Activated naive CD8-positive, alpha-beta T cell treated with anti-CD3 and anti-CD28 coated beads, Interleukin-2, amount 10 ng/mL, durations not matched to agents 7 days and 5 days (primary cell): ENCODE results near the gene TECTB. TPM values are rescaled to one million over a fixed set of nuclear protein-coding genes. Genes with fewer than 3 reads are reported as not detected.
"Not testable (repeated sequence)": the region's sequence is repeated elsewhere in the genome, so short reads cannot be mapped to it uniquely, and the experiment has no call there.

ENCODE experiments used
- ATAC-seq: fragments of 150-1000 bp; cut with Tn5 transposase; one replicate; pipeline ENCODE4 v1.10.0; 2021; ENCODE audit warnings: low read depth, moderate library complexity
- POLR2A ChIA-PET: fragments of 350-600 bp; sonication (Branson Sonifier 250); formaldehyde crosslinking; loops from one replicate; lab custom pipeline; 2021; ENCODE audit warnings: antibody characterized with exemption; lab: Charles Lee
- DNase-seq: peaks from one replicate; pipeline ENCODE4 v3.0.0; 2021
- H3K27ac Mint-ChIP-seq: one replicate; pipeline ENCODE4 v1.8.0; 2022; ENCODE audit warnings: mild to moderate bottlenecking, mixed read lengths
- H3K27me3 Mint-ChIP-seq: one replicate; pipeline ENCODE4 v1.8.0; 2022; ENCODE audit warnings: mild to moderate bottlenecking, moderate library complexity, mixed read lengths
- H3K36me3 Mint-ChIP-seq: one replicate; pipeline ENCODE4 v1.8.0; 2021; ENCODE audit warnings: mild to moderate bottlenecking, mixed read lengths
- H3K4me1 Mint-ChIP-seq: one replicate; pipeline ENCODE4 v1.8.0; 2021; ENCODE audit warnings: mixed read lengths
- H3K4me3 Mint-ChIP-seq: one replicate; pipeline ENCODE4 v1.8.0; 2022; ENCODE audit warnings: mild to moderate bottlenecking, moderate library complexity, mixed read lengths
- H3K9me3 Mint-ChIP-seq: one replicate; pipeline ENCODE4 v1.8.0; 2021; ENCODE audit warnings: mixed read lengths
- total RNA-seq, 2 experiments: library from RNA; stranded (reverse); gene quantifications; one replicate each; pipeline ENCODE4 v1.2.3, GENCODE V29; 2021

The TECTB gene
- total RNA-seq, 2 experiments from 2014 or later = not detected

DNA sequence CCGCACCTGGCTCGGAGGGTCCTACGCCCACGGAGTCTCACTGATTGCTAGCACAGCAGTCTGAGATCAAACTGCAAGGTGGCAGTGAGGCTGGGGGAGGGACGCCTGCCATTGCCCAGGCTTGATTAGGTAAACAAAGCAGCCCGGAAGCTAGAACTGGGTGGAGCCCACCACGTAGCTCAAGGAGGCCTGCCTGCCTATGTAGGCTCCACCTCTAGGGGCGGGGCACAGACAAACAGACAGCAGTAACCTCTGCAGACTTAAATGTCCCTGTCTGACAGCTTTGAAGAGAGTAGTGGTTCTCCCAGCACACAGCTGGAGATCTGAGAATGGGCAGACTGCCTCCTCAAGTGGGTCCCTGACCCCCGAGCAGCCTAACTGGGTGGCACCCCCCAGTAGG is 32.0 kb upstream of the TECTB start:
- H3K27me3 Mint-ChIP-seq, POLR2A ChIA-PET, DNase-seq, H3K9me3 Mint-ChIP-seq, H3K36me3 Mint-ChIP-seq, H3K4me3 Mint-ChIP-seq, ATAC-seq, H3K4me1 Mint-ChIP-seq, H3K27ac Mint-ChIP-seq: not testable (repeated sequence)

- POLR2A ChIA-PET = no interaction called here
- Mint-ChIP-seq H3K27me3 (no peaks in the 10 kb centered on the region), H3K4me3 (no peak overlapping the region), H3K36me3 (no peaks in the 10 kb centered on the region), H3K4me1 (no peaks in the 10 kb centered on the region), H3K27ac (no peak overlapping the region), H3K9me3 (no peaks in the 10 kb centered on the region)
- no peak for ATAC-seq
- DNase-seq = no peak
These were observed 24.8 kb upstream of the TECTB start for GRCh38 chr10:112258407-112258806.

DNA sequence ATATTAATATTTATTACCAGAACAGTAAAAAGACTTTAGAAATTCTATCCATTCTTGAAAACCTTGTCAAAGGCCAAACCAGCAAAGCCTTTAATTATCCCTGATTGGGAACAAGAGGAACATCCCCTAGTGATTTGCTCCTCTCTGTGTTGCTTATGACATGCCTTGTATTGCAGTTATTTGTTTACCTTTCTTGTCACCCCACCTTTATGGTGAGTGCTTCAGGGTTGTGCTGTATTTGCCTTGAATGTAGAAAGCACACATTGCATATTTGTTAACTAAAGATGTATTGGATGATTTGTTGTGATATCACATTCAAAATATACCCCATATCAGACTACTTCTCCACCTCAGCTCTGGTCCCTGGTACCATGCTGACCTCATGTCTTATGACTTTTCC is 23.5 kb upstream of the TECTB start:
- no peak for ATAC-seq
- POLR2A ChIA-PET = no interaction called here
- Mint-ChIP-seq H3K27me3 (peaks cover 2% of the 10 kb centered on the region), H3K4me1 (no peaks in the 10 kb centered on the region), H3K36me3 (no peaks in the 10 kb centered on the region), H3K4me3 (no peak overlapping the region), H3K9me3 (no peaks in the 10 kb centered on the region), H3K27ac (no peak overlapping the region)
- no peak for DNase-seq

GRCh38 chr10:112260831-112261230 is 22.4 kb upstream of the TECTB start:
- ATAC-seq (no peak), DNase-seq (no peak)
- Mint-ChIP-seq H3K27me3 (peaks cover 2% of the 10 kb centered on the region), H3K27ac (no peak overlapping the region), H3K9me3 (no peaks in the 10 kb centered on the region), H3K36me3 (no peaks in the 10 kb centered on the region), H3K4me3 (no peak overlapping the region), H3K4me1 (no peaks in the 10 kb centered on the region)
- POLR2A ChIA-PET = no interaction called here

GRCh38 chr10:112261281-112261822 is 21.8 kb upstream of the TECTB start:
- Mint-ChIP-seq H3K9me3 (no peaks in the 10 kb centered on the region), H3K36me3 (no peaks in the 10 kb centered on the region), H3K4me1 (no peaks in the 10 kb centered on the region), H3K27me3 (peaks cover 2% of the 10 kb centered on the region), H3K4me3 (no peak overlapping the region), H3K27ac (no peak overlapping the region)
- DNase-seq (no peak), ATAC-seq (no peak)
- POLR2A ChIA-PET = no interaction called here

GRCh38 chr10:112262546-112262945 is 20.7 kb upstream of the TECTB start:
- Mint-ChIP-seq H3K4me3 (no peak overlapping the region), H3K27me3 (peaks cover 2% of the 10 kb centered on the region), H3K27ac (no peak overlapping the region), H3K4me1 (no peaks in the 10 kb centered on the region), H3K9me3 (no peaks in the 10 kb centered on the region), H3K36me3 (no peaks in the 10 kb centered on the region)
- no peak for DNase-seq
- POLR2A ChIA-PET = no interaction called here
- no peak for ATAC-seq

GRCh38 chr10:112265745-112266144 is 17.5 kb upstream of the TECTB start:
- Mint-ChIP-seq H3K4me3 (no peak overlapping the region), H3K4me1 (no peaks in the 10 kb centered on the region), H3K27ac (no peak overlapping the region), H3K27me3 (peaks cover 4% of the 10 kb centered on the region), H3K36me3 (no peaks in the 10 kb centered on the region), H3K9me3 (no peaks in the 10 kb centered on the region)
- DNase-seq = no peak
- POLR2A ChIA-PET = no interaction called here
- ATAC-seq = no peak

DNA sequence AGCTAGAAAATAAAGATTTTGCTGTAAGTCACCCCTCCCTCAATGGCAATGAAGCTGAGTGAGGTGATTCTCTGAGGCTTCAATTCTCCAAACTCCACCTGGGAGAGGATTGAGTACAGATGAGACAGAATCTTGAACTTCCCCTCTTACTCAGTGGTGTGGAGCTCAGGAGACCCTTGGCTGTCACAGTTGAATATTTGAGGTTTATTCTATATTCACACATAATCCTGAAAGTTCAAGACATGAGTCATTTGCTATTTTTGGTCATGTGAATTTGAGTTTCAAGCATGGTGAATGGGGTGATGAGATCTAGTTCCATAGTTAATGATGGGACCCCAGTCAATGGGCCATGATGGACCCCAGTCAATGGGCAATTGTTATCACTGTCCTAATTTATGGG is 13.9 kb upstream of the TECTB start:
- no peak overlapping the region for H3K4me3 Mint-ChIP-seq
- no peaks in the 10 kb centered on the region for H3K4me1 Mint-ChIP-seq
- no peak overlapping the region for H3K27ac Mint-ChIP-seq
- no peaks in the 10 kb centered on the region for H3K36me3 Mint-ChIP-seq
- peaks cover 4% of the 10 kb centered on the region for H3K27me3 Mint-ChIP-seq
- DNase-seq = no peak
- POLR2A ChIA-PET = no interaction called here
- no peak for ATAC-seq
- H3K9me3 Mint-ChIP-seq = no peaks in the 10 kb centered on the region

- ATAC-seq (no peak), DNase-seq (no peak)
- Mint-ChIP-seq H3K27me3 (peaks cover 2% of the 10 kb centered on the region), H3K27ac (no peak overlapping the region), H3K4me3 (no peak overlapping the region), H3K9me3 (no peaks in the 10 kb centered on the region), H3K36me3 (no peaks in the 10 kb centered on the region), H3K4me1 (no peaks in the 10 kb centered on the region)
- POLR2A ChIA-PET = no interaction called here
These were observed 11.2 kb upstream of the TECTB start for GRCh38 chr10:112271982-112272381.

GRCh38 chr10:112274831-112275230 is 8.4 kb upstream of the TECTB start:
- Mint-ChIP-seq H3K36me3 (no peaks in the 10 kb centered on the region), H3K9me3 (no peaks in the 10 kb centered on the region), H3K4me1 (no peaks in the 10 kb centered on the region), H3K4me3 (no peak overlapping the region), H3K27me3 (peaks cover 8% of the 10 kb centered on the region), H3K27ac (no peak overlapping the region)
- DNase-seq (no peak), ATAC-seq (no peak)
- POLR2A ChIA-PET = no interaction called here

GRCh38 chr10:112275512-112276245 is 7.5 kb upstream of the TECTB start:
- POLR2A ChIA-PET = no interaction called here
- no peaks in the 10 kb centered on the region for H3K4me1 Mint-ChIP-seq
- no peaks in the 10 kb centered on the region for H3K9me3 Mint-ChIP-seq
- no peak overlapping the region for H3K4me3 Mint-ChIP-seq
- ATAC-seq = no peak
- H3K27me3 Mint-ChIP-seq = peaks cover 8% of the 10 kb centered on the region
- no peak for DNase-seq
- no peaks in the 10 kb centered on the region for H3K36me3 Mint-ChIP-seq
- no peak overlapping the region for H3K27ac Mint-ChIP-seq

GRCh38 chr10:112278871-112279270 is 4.3 kb upstream of the TECTB start:
- DNase-seq (no peak), ATAC-seq (no peak)
- Mint-ChIP-seq H3K36me3 (no peaks in the 10 kb centered on the region), H3K27me3 (peaks cover 12% of the 10 kb centered on the region), H3K4me3 (no peak overlapping the region), H3K27ac (no peak overlapping the region), H3K9me3 (no peaks in the 10 kb centered on the region), H3K4me1 (no peaks in the 10 kb centered on the region)
- POLR2A ChIA-PET = no interaction called here

- H3K4me1 Mint-ChIP-seq = no peaks in the 10 kb centered on the region
These were observed 3.8 kb upstream of the TECTB start for GRCh38 chr10:112279433-112279832.

GRCh38 chr10:112280205-112280921 is 2.8 kb upstream of the TECTB start:
- POLR2A ChIA-PET = no interaction called here
- Mint-ChIP-seq H3K36me3 (no peaks in the 10 kb centered on the region), H3K4me1 (no peaks in the 10 kb centered on the region), H3K4me3 (no peak overlapping the region), H3K9me3 (no peaks in the 10 kb centered on the region), H3K27me3 (peaks cover 14% of the 10 kb centered on the region), H3K27ac (no peak overlapping the region)
- DNase-seq (no peak), ATAC-seq (no peak)

More at GRCh38 chr10:112279433-112279832, 3.8 kb upstream of the TECTB start:
- DNase-seq (no peak), ATAC-seq (no peak)
- Mint-ChIP-seq H3K36me3 (no peaks in the 10 kb centered on the region), H3K9me3 (no peaks in the 10 kb centered on the region), H3K4me3 (no peak overlapping the region), H3K27ac (no peak overlapping the region), H3K27me3 (peaks cover 12% of the 10 kb centered on the region)
- POLR2A ChIA-PET = no interaction called here
